Natural killer cell treated with Interleukin-12 subunit alpha and Interleukin-12 subunit beta and Interleukin-15 and Interleukin-18, amount 100 ng/mL, for 72 hours (primary cell): Measurements from ENCODE around the gene KCNAB1. TPM values are rescaled to one million over a fixed set of nuclear protein-coding genes. Genes with fewer than 3 reads are reported as not detected.

Experiments
- ATAC-seq, 2 donors: fragments of 150-1000 bp; cut with Tn5 transposase in 1 of 2; sonication (Bioruptor Pico), chemical (Tn5 transposase) in 1 of 2; 2 replicates each; pipeline ENCODE4 v1.10.0; 2021
- DNase-seq: peaks from one replicate; pipeline ENCODE4 v3.0.0; 2022; ENCODE audit warnings: low spot score
- H3K27ac Mint-ChIP-seq, 2 donors: 1 replicate in 1 of 2; 2 replicates in 1 of 2; pipeline ENCODE4 v1.8.0; 2022; ENCODE audit warnings: mixed read lengths in 2 of 2, mild to moderate bottlenecking in 1 of 2, moderate library complexity in 1 of 2
- H3K27me3 Mint-ChIP-seq, 2 donors: 1 replicate in 1 of 2; 2 replicates in 1 of 2; pipeline ENCODE4 v1.8.0; 2022; ENCODE audit warnings: mixed read lengths in 2 of 2
- H3K36me3 Mint-ChIP-seq: one replicate; pipeline ENCODE4 v1.8.0; 2022; ENCODE audit warnings: mixed read lengths
- H3K4me1 Mint-ChIP-seq, 2 donors: 1 replicate in 1 of 2; 2 replicates in 1 of 2; pipeline ENCODE4 v1.8.0; 2022; ENCODE audit warnings: low read depth in 2 of 2, mixed read lengths in 2 of 2, mild to moderate bottlenecking in 1 of 2
- H3K4me3 Mint-ChIP-seq: one replicate; pipeline ENCODE4 v1.8.0; 2022; ENCODE audit warnings: mixed read lengths
- H3K9me3 Mint-ChIP-seq: 2 replicates; pipeline ENCODE4 v1.8.0; 2022; ENCODE audit warnings: mixed read lengths
- total RNA-seq, 2 donors: library from RNA; stranded (reverse); gene quantifications; one replicate each; pipeline ENCODE4 v1.2.3, GENCODE V29; 2022

KCNAB1 gene
- total RNA-seq, 2 donors from 2014 or later, result not detected

- peaks cover 23 to 34% of the 10 kb centered on the region in 2 donors for H3K27me3 Mint-ChIP-seq
- no peak overlapping the region for H3K27ac Mint-ChIP-seq
- no peaks in the 10 kb centered on the region for H3K9me3 Mint-ChIP-seq
- DNase-seq, result no peak
- ATAC-seq, result no peak
- no peaks in the 10 kb centered on the region for H3K4me1 Mint-ChIP-seq
- no peak overlapping the region for H3K4me3 Mint-ChIP-seq
- no peaks in the 10 kb centered on the region for H3K36me3 Mint-ChIP-seq
Measured at GRCh38 chr3:156297582-156297981, 177.2 kb downstream of the KCNAB1 start.

DNA sequence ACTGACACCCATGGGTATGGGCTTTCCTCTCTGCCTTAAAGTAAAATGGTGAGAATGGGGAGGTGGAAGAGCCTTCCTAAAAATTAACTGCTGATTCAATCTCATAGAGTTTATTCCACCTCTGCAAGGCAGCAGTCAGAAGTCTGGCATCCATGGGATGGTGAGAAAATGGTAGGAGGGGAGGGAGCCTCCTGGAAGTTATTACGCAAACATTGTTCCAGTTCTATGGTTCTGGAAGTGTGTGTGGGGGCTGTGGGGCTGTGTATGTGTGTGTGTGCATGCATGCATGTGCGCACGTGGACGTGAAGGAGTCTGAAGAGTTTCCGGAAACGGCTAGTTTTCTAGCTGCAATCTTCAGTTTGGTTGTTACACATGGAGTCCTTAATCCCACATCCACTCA lies 177.6 kb downstream of the KCNAB1 start:
- no peak for DNase-seq
- no peaks in the 10 kb centered on the region for H3K36me3 Mint-ChIP-seq

DNA sequence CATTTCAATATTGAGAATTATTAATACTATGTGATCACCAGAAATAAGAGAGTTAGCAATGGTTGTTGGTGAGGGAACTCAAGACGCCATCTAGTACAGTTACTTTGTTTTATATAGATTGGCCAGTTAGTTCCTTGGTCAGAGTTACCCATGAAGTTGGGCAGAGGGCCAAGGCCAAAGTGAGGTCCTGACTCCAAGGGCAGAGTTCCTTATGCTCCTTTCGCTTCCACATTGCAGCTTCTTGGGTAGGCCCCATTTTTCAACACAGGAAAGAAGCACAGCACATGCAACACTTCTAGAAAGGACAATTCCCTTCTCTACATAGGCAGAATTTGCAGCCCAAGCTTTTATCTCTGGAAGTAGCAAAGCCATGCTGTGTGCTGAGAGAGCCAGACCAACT lies 178.6 kb downstream of the KCNAB1 start:
- ATAC-seq, result no peak
- H3K4me1 Mint-ChIP-seq, result no peaks in the 10 kb centered on the region
- H3K27ac Mint-ChIP-seq, result no peak overlapping the region
- H3K9me3 Mint-ChIP-seq, result no peaks in the 10 kb centered on the region
- H3K36me3 Mint-ChIP-seq, result no peaks in the 10 kb centered on the region
- H3K27me3 Mint-ChIP-seq, result peaks cover 15 to 29% of the 10 kb centered on the region in 2 donors
- DNase-seq, result no peak
- H3K4me3 Mint-ChIP-seq, result no peak overlapping the region

More for the DNA sequence above, 177.6 kb downstream of the KCNAB1 start:
- ATAC-seq, result no peak
- H3K4me3 Mint-ChIP-seq, result no peak overlapping the region
- H3K4me1 Mint-ChIP-seq, result no peaks in the 10 kb centered on the region
- no peaks in the 10 kb centered on the region for H3K9me3 Mint-ChIP-seq
- no peak overlapping the region for H3K27ac Mint-ChIP-seq
- peaks cover 22 to 38% of the 10 kb centered on the region in 2 donors for H3K27me3 Mint-ChIP-seq

DNA sequence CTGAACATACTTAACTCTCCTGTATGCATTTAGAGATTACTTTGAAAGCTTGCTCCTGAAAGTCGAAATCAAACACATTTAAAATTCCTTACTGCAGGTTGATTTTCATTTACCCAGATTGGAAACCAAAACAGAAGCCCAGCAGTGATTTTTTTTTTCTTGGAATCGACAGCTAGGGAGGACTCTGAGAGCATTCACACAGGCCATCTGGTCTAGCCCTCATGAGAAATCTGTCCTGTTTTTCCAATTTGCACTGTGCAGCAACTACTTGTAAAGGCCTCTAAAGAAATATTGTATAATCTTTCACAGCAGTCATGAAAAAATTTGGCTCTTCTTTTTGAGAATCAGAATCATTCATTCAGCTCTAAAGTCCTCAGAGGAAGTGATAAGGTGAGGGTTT lies 179.2 kb downstream of the KCNAB1 start:
- Mint-ChIP-seq H3K4me3 (no peak overlapping the region), H3K4me1 (no peaks in the 10 kb centered on the region), H3K27ac (no peak overlapping the region), H3K9me3 (no peaks in the 10 kb centered on the region), H3K27me3 (peaks cover 12 to 23% of the 10 kb centered on the region in 2 donors), H3K36me3 (no peaks in the 10 kb centered on the region)
- DNase-seq (no peak), ATAC-seq (no peak)

GRCh38 chr3:156300371-156300770 lies 180.0 kb downstream of the KCNAB1 start:
- H3K4me1 Mint-ChIP-seq, result no peaks in the 10 kb centered on the region
- H3K9me3 Mint-ChIP-seq, result no peaks in the 10 kb centered on the region
- ATAC-seq (no peak), DNase-seq (no peak)
- no peak overlapping the region for H3K27ac Mint-ChIP-seq
- H3K36me3 Mint-ChIP-seq, result no peaks in the 10 kb centered on the region
- H3K27me3 Mint-ChIP-seq, result peaks cover 12 to 23% of the 10 kb centered on the region in 2 donors
- H3K4me3 Mint-ChIP-seq, result no peak overlapping the region

DNA sequence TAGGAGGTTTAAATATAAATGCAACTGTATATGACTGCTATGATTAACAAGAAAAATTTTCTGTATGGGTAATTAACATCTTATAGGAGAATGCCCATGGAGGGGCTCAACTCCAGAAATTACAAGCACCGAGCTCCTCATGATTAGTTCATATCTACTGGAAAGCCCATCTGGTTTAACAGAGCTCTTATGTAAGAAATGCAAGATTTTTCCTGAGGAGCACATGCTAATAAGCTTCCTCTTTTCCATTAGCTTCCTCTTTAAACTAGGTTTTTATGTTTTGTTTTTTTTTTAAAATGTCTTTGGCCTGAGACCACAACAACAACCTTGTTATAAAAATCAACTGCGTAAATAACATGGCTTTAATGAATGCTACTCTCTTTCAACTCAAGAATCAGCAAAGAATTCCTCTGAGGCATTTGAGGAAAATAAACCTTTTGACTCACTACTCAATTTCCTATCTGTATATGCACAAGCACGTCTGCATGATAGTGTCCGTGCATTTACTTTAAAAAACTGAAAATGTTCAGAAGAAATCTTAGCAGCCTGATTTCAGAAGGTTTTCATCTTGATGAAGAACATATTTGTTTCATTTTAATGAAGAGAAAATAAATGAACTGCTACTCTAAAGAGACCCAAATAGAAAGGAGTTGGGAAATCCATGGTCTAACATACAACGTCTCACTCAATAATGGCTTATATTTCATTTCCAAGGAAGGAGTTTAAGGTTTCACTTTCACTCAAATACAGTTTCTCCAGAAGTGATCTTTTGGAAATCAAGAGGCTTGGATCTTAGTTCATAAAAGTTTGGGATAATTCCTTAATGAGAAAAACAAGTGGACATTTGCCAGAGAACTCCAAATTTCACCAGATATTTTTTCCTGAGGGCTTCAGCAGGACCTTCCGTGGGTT lies 180.8 kb downstream of the KCNAB1 start:
- ATAC-seq (no peak), DNase-seq (no peak)
- no peak overlapping the region for H3K27ac Mint-ChIP-seq
- H3K4me1 Mint-ChIP-seq, result no peaks in the 10 kb centered on the region
- H3K36me3 Mint-ChIP-seq, result no peaks in the 10 kb centered on the region
- no peak overlapping the region for H3K4me3 Mint-ChIP-seq
- peaks cover 15 to 29% of the 10 kb centered on the region in 2 donors for H3K27me3 Mint-ChIP-seq
- H3K9me3 Mint-ChIP-seq, result no peaks in the 10 kb centered on the region

- H3K27ac Mint-ChIP-seq, result no peak overlapping the region
- ATAC-seq, result no peak
- H3K27me3 Mint-ChIP-seq, result peaks cover 8 to 34% of the 10 kb centered on the region in 2 donors
- no peak for DNase-seq
- no peak overlapping the region for H3K4me3 Mint-ChIP-seq
- H3K4me1 Mint-ChIP-seq, result no peaks in the 10 kb centered on the region
- no peaks in the 10 kb centered on the region for H3K36me3 Mint-ChIP-seq
- no peaks in the 10 kb centered on the region for H3K9me3 Mint-ChIP-seq
Measured at GRCh38 chr3:156303001-156303707, 182.8 kb downstream of the KCNAB1 start.

GRCh38 chr3:156304406-156304805 lies 184.0 kb downstream of the KCNAB1 start:
- Mint-ChIP-seq H3K9me3 (no peaks in the 10 kb centered on the region), H3K4me1 (no peaks in the 10 kb centered on the region), H3K4me3 (no peak overlapping the region), H3K27me3 (peaks cover 7 to 37% of the 10 kb centered on the region in 2 donors), H3K36me3 (no peaks in the 10 kb centered on the region), H3K27ac (no peak overlapping the region)
- no peak for ATAC-seq
- DNase-seq, result no peak

DNA sequence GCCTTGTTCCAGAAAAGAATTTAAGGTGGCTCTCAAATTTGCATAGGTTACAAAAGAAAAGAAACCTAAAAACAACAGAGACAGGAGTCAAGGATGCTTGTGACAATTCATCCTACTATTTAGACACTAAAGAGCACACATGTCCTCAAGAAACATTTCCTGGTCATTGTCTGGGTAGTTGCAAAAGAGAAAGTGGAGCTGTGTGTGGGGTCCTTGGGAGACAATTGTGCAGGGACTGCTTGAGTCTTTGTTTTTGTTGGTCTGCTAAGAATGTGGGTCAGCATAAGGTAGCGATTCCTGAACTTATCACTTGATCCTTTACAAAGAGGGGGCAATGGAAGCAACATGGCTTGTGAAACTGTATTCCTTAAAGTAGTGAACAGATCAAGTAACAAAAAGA lies 185.3 kb downstream of the KCNAB1 start:
- Mint-ChIP-seq H3K27ac (no peak overlapping the region), H3K9me3 (no peaks in the 10 kb centered on the region), H3K4me1 (no peaks in the 10 kb centered on the region), H3K27me3 (peaks cover 9 to 38% of the 10 kb centered on the region in 2 donors), H3K36me3 (no peaks in the 10 kb centered on the region), H3K4me3 (no peak overlapping the region)
- DNase-seq, result no peak
- ATAC-seq, result no peak

DNA sequence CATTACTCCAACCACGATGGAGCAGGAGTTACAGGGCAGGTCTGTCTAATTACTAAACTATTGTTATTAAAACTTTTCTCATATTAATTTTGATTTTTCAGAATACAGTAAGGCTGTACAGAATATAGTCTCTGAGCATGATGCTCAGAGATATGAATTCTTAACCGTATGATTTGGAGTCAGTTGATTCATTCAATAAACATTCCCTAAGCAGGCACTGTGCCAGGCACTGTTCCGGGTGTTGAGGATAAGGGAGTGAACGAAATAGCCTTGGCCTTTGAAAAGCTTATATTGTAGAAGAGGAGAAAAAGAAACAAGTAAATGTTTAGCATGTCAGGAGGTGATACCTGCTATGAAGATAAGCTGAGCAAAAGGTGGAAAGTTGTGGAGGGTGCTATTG lies 187.3 kb downstream of the KCNAB1 start:
- peaks cover 11 to 37% of the 10 kb centered on the region in 2 donors for H3K27me3 Mint-ChIP-seq
- H3K27ac Mint-ChIP-seq, result no peak overlapping the region
- no peak overlapping the region for H3K4me3 Mint-ChIP-seq
- H3K36me3 Mint-ChIP-seq, result no peaks in the 10 kb centered on the region
- ATAC-seq (no peak), DNase-seq (no peak)
- H3K4me1 Mint-ChIP-seq, result no peaks in the 10 kb centered on the region
- H3K9me3 Mint-ChIP-seq, result no peaks in the 10 kb centered on the region

DNA sequence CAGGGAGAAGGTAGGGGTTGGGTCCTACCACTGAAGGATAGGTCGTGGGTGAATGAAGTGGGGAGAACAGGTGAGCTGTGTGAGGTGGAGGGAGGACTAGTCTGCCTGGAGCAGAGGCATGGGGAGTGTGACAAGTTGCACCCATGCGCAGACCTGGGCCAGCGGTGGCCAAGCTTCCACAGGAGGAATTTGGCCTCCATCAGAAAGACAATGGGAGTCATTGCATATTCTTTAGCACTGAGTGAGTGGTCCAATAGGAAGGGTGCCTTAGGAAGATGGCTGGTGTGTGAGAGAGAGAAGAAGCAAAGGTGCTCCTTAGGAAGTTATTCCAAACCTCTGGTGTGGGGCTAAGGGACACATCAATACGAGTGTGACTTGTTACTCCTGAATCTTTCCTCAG lies 191.1 kb downstream of the KCNAB1 start:
- peaks cover 8 to 37% of the 10 kb centered on the region in 2 donors for H3K27me3 Mint-ChIP-seq
- DNase-seq (no peak), ATAC-seq (no peak)
- H3K27ac Mint-ChIP-seq, result no peak overlapping the region
- H3K9me3 Mint-ChIP-seq, result no peaks in the 10 kb centered on the region
- H3K4me3 Mint-ChIP-seq, result no peak overlapping the region
- H3K4me1 Mint-ChIP-seq, result no peaks in the 10 kb centered on the region
- H3K36me3 Mint-ChIP-seq, result no peaks in the 10 kb centered on the region

GRCh38 chr3:156311930-156312329 lies 191.6 kb downstream of the KCNAB1 start:
- Mint-ChIP-seq H3K9me3 (no peaks in the 10 kb centered on the region), H3K4me3 (no peak overlapping the region), H3K27ac (no peak overlapping the region), H3K4me1 (no peaks in the 10 kb centered on the region), H3K36me3 (no peaks in the 10 kb centered on the region), H3K27me3 (peaks cover 8 to 32% of the 10 kb centered on the region in 2 donors)
- ATAC-seq (no peak), DNase-seq (no peak)

GRCh38 chr3:156316076-156316475 lies 195.7 kb downstream of the KCNAB1 start:
- Mint-ChIP-seq H3K27ac (no peak overlapping the region), H3K27me3 (peaks cover 6 to 13% of the 10 kb centered on the region in 2 donors), H3K9me3 (no peaks in the 10 kb centered on the region), H3K4me1 (no peaks in the 10 kb centered on the region), H3K4me3 (no peak overlapping the region), H3K36me3 (no peaks in the 10 kb centered on the region)
- DNase-seq (no peak), ATAC-seq (no peak)

DNA sequence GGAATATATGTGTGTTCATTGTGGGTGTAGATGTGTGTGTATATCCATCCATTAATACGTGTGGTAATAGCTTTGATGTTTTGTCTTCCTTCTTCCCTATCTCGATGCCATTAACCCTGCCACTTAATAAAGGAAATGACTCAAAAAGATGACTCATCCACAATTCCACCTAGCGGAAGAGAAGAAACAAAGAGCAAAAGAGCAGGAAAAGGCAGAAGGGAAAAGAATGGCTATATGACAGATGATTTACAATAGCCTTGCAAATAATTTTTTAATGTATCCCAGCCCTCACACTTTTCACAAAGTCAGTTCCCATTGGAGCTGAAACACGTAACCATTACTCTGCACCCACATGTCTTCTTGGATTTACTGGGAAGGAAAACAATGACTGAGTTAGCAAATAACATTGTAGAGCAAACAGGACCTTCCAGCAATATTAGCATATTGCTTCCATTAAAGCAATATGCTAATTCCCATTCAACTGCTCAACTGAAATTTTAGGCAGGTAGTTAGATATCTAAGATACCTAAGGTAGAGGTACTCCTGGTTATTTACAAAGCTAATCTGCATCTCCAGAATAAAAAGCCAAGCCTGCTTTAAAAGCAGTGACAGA lies 197.2 kb downstream of the KCNAB1 start:
- Mint-ChIP-seq H3K36me3 (no peaks in the 10 kb centered on the region), H3K9me3 (no peaks in the 10 kb centered on the region), H3K4me3 (no peak overlapping the region), H3K27ac (no peak overlapping the region), H3K27me3 (peaks cover 2 to 8% of the 10 kb centered on the region in 2 donors), H3K4me1 (no peaks in the 10 kb centered on the region)
- no peak for DNase-seq
- no peak for ATAC-seq
